Measurements from ENCODE around the gene TMEM214.

Gene TMEM214, protein sequence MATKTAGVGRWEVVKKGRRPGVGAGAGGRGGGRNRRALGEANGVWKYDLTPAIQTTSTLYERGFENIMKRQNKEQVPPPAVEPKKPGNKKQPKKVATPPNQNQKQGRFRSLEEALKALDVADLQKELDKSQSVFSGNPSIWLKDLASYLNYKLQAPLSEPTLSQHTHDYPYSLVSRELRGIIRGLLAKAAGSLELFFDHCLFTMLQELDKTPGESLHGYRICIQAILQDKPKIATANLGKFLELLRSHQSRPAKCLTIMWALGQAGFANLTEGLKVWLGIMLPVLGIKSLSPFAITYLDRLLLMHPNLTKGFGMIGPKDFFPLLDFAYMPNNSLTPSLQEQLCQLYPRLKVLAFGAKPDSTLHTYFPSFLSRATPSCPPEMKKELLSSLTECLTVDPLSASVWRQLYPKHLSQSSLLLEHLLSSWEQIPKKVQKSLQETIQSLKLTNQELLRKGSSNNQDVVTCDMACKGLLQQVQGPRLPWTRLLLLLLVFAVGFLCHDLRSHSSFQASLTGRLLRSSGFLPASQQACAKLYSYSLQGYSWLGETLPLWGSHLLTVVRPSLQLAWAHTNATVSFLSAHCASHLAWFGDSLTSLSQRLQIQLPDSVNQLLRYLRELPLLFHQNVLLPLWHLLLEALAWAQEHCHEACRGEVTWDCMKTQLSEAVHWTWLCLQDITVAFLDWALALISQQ

DNA sequence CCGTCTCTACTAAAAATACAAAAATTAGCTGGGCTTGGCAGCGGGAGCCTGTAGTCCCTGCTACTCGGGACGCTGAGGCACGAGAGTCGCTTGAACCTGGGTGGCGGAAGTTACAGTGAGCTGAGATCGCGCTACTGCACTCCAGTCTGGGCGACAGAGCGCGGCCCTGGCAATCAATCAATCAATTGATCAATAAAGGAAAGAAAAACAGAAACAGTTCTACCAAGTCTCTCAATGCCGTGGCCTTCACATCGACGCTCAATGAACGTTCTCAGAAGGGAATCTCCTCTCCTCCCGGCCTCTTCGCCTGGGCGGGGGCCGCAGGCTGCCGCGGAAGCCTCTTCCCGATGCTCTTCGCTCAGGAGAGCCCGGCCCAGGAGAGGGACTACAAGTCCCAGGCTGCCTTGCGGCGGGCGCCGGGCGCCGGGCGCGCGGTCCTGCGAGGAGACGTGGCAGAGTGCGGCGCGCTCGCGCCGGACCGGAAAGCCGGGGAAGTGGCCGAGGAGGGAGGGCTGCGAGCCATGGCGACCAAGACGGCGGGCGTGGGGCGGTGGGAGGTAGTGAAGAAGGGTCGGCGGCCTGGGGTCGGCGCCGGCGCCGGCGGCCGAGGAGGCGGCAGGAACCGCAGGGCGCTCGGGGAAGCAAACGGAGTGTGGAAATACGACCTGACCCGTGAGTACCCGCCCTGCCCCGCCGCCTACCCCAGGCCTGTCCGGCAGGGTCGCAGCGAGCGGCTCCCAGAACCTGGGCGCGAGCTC lies at the start of gene TMEM214:
TMEM214 (plus strand) TSS at position 471 of the 758 bp plus-strand sequence; CDS start at position 522, 51 bp downstream.
- peak; percentile 83 for DNase-seq (ENCODE audit: low spot score)

GRCh38 chr2:26983746-26984145 lies 49.0 kb upstream of the TMEM214 start:
- DNase-seq (ENCODE audit: low spot score): no peak

DNA sequence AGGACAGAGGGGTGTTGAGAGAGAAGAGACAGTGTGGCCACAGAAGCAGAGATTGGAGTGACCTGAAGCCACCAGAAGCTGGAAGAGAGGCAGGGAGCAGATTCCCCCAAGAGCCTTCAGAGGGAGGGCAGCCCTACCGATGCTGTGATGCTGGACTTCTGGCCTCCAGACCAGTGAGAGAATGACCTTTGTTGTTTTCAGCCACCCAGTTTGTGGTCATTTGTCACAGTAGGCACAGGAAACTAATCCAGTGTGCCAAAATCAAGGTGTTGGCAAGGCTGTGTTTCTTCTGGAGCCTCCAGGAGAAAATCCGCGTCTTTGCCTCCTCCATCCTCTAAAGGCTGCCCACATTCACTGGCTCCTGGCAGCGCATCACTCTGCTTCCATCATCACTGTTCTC lies 47.0 kb upstream of the TMEM214 start:
- DNase-seq (ENCODE audit: low spot score): peak; percentile 60

DNA sequence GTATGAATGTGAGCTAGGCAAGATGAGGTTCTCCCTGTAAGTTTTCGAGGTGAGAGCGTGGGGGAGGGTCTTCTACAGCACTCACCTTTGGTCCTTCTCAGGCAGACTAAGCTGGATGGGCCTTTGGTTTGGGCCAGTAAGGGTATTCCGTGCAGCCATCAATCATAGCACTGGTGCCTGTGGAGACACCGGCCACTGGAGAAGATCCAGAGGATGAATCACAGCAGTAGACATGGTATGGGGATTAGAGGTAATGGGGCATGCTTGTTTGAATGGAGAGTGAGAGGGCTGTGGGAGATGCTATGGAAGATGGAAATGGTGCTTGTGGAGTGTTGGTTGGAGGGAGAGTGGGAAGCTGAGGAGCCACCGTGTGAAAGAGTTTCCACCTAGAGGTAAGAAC lies 46.2 kb upstream of the TMEM214 start:
- DNase-seq (ENCODE audit: low spot score): no peak

GRCh38 chr2:26988058-26988860 lies 44.5 kb upstream of the TMEM214 start:
- no peak for DNase-seq (ENCODE audit: low spot score)

GRCh38 chr2:26989156-26989555 lies 43.6 kb upstream of the TMEM214 start:
- no peak for DNase-seq (ENCODE audit: low spot score)

- no peak for DNase-seq (ENCODE audit: low spot score)
Measured at GRCh38 chr2:26991717-26992116, 41.0 kb upstream of the TMEM214 start.

- no peak for DNase-seq (ENCODE audit: low spot score)
Measured at GRCh38 chr2:26993768-26994167, 39.0 kb upstream of the TMEM214 start.

DNA sequence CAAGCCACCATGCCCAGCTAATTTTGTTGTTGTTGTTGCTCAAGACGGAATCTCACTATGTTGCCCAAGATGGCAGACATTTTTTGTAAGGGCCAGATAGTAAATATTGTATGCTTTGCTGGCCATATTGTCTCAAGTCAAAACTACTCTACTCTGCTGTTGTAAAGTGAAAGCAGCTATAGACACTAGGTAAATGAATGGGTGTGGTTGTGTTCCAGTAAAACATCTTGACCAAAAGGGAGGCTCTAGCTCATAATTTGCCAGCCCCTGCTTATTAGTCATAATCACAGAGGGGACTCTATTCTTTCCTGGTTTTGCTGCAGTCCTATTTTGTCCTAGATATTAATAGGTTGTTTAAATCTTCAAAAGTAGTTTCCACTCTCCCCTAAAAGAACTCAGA lies 37.8 kb upstream of the TMEM214 start:
- no peak for DNase-seq (ENCODE audit: low spot score)

- DNase-seq (ENCODE audit: low spot score): no peak
Measured at GRCh38 chr2:26997394-26997793, 35.4 kb upstream of the TMEM214 start.

DNA sequence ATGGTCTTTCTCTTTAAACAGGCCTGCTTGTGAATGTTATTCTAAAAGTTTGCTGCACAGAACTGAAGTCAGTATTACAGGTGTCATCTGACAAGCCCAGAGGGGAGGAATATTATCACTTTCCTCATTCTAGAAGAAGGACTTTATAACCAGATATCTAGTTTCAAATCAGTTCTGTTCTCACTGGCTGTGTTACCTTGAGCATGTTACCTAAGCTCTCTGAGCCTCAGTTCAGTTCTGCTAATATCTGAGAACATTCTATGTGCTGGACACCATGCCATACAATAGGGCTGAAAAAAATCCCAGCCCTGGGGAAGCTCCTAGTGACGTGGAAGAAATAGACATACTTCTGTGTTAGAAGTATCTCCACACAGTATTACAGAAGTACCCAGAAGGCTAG lies 34.4 kb upstream of the TMEM214 start:
- no peak for DNase-seq (ENCODE audit: low spot score)

GRCh38 chr2:27000228-27000627 lies 32.5 kb upstream of the TMEM214 start:
- DNase-seq (ENCODE audit: low spot score): no peak

GRCh38 chr2:27000995-27001394 lies 31.8 kb upstream of the TMEM214 start:
- no peak for DNase-seq (ENCODE audit: low spot score)

- DNase-seq (ENCODE audit: low spot score): no peak
Measured at GRCh38 chr2:27001950-27002349, 30.8 kb upstream of the TMEM214 start.

DNA sequence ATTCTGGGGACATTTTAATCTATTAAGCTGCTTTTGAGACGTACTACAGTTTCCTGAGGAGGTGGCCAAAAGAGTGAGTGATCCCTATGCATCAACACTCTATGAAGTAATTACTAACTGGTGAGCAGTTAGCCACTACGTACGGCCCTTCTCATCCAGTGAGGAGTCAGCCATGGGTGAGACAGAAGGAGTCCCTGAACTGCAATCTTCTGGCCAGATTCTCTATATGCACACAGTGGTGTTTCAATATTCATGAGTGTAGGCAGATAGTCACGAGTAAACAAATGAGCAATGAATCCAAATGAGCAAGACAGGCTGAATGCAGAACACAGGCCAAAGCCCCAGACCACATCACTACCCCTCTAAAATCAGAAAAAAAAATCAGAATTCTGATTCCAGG lies 29.8 kb upstream of the TMEM214 start:
- DNase-seq (ENCODE audit: low spot score): no peak

- DNase-seq (ENCODE audit: low spot score): no peak
Measured at GRCh38 chr2:27003857-27004256, 28.9 kb upstream of the TMEM214 start.

DNA sequence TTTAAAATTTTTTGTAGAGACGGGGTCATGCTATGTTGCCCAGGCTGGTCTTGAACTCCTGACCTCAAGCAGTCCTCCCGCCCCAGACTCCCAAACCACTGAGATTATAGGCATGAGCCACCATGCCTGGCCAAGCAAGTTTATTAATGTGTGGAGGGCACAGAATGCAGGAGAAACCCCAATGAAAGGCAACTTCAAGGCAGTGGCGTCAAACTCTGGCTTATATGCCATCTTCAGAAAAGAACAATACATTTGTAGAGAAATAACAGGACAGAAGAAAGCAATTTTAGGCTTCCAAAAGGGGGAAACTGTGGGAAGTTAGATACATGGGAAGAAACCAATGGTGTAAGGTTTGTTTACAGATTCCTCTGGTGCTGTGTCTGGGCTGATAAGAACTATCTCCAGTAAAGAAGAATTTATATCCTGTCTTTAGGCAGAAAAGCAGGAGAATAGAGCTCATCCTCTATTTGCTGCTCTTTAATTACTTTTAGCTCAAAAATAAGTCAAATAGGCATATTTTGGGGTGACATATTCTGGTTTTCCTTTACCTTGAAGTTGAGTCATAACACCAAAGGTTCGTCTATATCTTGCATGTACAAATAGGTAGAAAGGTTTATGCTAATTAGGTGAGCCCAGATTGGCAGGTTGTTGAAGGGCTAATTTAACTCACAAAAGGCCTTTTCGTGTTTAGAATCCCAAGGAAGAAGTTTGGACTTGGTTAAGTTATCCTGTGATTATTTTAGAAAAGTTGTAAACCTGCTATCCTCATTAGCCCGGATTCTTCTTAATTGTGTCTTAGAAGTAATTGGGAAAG lies 26.0 kb upstream of the TMEM214 start:
- DNase-seq (ENCODE audit: low spot score): no peak

DNA sequence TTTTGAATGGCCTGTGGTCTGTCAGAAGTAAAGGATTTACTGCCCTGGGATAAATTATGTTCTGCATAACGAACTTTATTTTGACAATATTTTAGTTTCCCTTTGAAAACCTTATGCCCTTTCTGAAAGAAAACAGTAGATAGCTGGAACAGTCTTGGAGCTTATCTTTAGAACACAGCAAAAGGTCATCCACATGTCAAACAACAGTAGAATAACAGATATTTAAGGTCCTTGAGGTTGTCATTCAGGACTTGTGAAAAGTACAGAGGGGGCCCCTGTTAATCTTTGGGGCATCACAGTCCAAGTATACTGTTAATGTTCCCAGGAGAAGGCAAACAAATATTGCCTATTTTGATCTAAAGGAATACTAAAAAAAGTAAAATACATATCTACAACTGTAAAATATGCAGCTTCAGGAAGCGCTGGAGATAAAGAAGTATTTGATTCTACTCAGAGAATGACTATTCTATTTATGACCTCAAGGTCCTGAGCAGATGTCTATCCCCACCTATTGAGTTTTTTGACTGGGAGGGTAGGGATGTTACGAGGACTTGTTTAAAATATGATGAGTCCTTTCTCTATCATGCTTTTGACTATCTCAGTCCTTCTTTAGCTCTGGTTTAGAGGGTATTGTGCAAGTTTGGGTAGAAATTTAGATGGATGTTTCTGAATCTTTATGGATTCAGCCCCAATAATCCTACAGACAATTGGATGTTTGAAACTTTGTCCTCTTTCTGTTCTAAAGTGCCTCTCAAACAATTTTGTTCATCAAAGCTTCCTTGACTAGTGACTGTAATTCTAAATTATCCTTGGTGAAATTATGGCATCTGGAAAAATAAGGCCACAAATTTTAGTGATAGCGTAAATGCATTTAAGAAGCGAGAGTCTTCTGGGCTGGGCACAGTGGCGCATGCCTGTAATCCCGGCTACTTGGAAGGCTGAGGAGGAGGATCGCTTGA lies 25.1 kb upstream of the TMEM214 start:
- DNase-seq (ENCODE audit: low spot score): no peak

DNA sequence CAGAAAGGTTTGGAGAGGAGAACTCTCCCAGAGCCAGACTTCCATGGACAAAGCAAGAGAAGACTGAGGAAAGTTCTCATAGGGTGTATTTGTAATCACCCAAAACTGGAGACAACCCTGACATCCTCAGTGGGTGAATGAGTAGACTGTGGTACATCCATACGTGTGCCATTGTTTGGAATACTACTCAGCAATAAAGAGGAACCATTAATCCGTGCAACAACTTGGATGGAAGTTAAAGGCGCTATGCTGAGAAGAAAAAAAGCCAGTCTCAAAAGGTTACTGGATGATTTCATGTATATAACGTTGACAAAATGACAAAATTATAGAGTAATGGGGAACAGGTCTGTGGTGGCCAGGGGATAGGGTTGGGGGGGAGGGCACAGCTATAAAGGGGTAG lies 24.1 kb upstream of the TMEM214 start:
- no peak for DNase-seq (ENCODE audit: low spot score)

- DNase-seq (ENCODE audit: low spot score): no peak
Measured at GRCh38 chr2:27009083-27009482, 23.7 kb upstream of the TMEM214 start.
